Germinal center (tissue), 1 donor: ENCODE results near the gene DAB2IP.
"Not testable (repeated sequence)": the region's sequence is repeated elsewhere in the genome, so short reads cannot be mapped to it uniquely, and the experiment has no call there.

ENCODE experiments used
- DNase-seq: peaks from one replicate; pipeline ENCODE4 v3.0.0; 2012; ENCODE audit warnings: mixed read lengths, low spot score

Gene DAB2IP

GRCh38 chr9:121644040-121644439 lies 7.4 kb upstream of the DAB2IP start:
- not testable (repeated sequence) for DNase-seq

GRCh38 chr9:121645003-121645402 lies 6.4 kb upstream of the DAB2IP start:
- DNase-seq, result no peak

- no peak for DNase-seq
These were observed 5.3 kb upstream of the DAB2IP start for GRCh38 chr9:121645853-121646807.

- no peak for DNase-seq
These were observed 4.4 kb upstream of the DAB2IP start for GRCh38 chr9:121646992-121647391.

GRCh38 chr9:121648172-121648571 lies 3.3 kb upstream of the DAB2IP start:
- no peak for DNase-seq

- no peak for DNase-seq
These were observed 2.6 kb upstream of the DAB2IP start for GRCh38 chr9:121648799-121649198.

- no peak for DNase-seq
These were observed 1.8 kb upstream of the DAB2IP start for GRCh38 chr9:121649476-121650216.

GRCh38 chr9:121650217-121651007 lies 1.0 kb upstream of the DAB2IP start:
- DNase-seq, result no peak

GRCh38 chr9:121651008-121651294 lies 483 bp upstream of the DAB2IP start:
- DNase-seq, result no peak

- no peak for DNase-seq
These were observed 795 bp downstream of the DAB2IP start for GRCh38 chr9:121652021-121652837.

- no peak for DNase-seq
These were observed 1.4 kb downstream of the DAB2IP start for GRCh38 chr9:121652838-121653231.

- no peak for DNase-seq
These were observed 3.2 kb downstream of the DAB2IP start for GRCh38 chr9:121654499-121655140.

GRCh38 chr9:121655231-121655755 lies 3.9 kb downstream of the DAB2IP start:
- no peak for DNase-seq

GRCh38 chr9:121656941-121657470 lies 5.6 kb downstream of the DAB2IP start:
- no peak for DNase-seq

GRCh38 chr9:121658166-121658565 lies 6.7 kb downstream of the DAB2IP start:
- no peak for DNase-seq

GRCh38 chr9:121658591-121658990 lies 7.2 kb downstream of the DAB2IP start:
- DNase-seq, result no peak

- DNase-seq, result no peak
These were observed 8.9 kb downstream of the DAB2IP start for GRCh38 chr9:121660367-121660766.

GRCh38 chr9:121660876-121661275 lies 9.4 kb downstream of the DAB2IP start:
- no peak for DNase-seq

GRCh38 chr9:121661328-121661727 lies 9.9 kb downstream of the DAB2IP start:
- DNase-seq, result no peak

- DNase-seq, result no peak
These were observed 10.9 kb downstream of the DAB2IP start for GRCh38 chr9:121662359-121662758.
